COLO668 (cell line): ENCODE results near the gene ADAMTS2.
"Not testable (repeated sequence)": the region's sequence is repeated elsewhere in the genome, so short reads cannot be mapped to it uniquely, and the experiment has no call there.

Experiments used
- DNase-seq: peaks from one replicate; lab custom pipeline; 2025; ENCODE audit not compliant: unreplicated experiment; lab: John Stamatoyannopoulos, UW

ADAMTS2 gene

GRCh38 chr5:179284751-179285631, 60.3 kb downstream of the ADAMTS2 start:
- no peak for DNase-seq

- DNase-seq, result not testable (repeated sequence)
Observed at GRCh38 chr5:179283908-179284307, 61.4 kb downstream of the ADAMTS2 start.

- DNase-seq, result no peak
Observed at GRCh38 chr5:179281694-179282093, 63.6 kb downstream of the ADAMTS2 start.

GRCh38 chr5:179280095-179280490, 65.2 kb downstream of the ADAMTS2 start:
- DNase-seq, result no peak

- no peak for DNase-seq
Observed at GRCh38 chr5:179279347-179280094, 65.7 kb downstream of the ADAMTS2 start.

- DNase-seq, result no peak
Observed at GRCh38 chr5:179278546-179278945, 66.7 kb downstream of the ADAMTS2 start.

- no peak for DNase-seq
Observed at GRCh38 chr5:179278119-179278518, 67.1 kb downstream of the ADAMTS2 start.

- no peak for DNase-seq
Observed at GRCh38 chr5:179276838-179277395, 68.3 kb downstream of the ADAMTS2 start.

GRCh38 chr5:179275941-179276837, 69.1 kb downstream of the ADAMTS2 start:
- DNase-seq, result no peak

- no peak for DNase-seq
Observed at GRCh38 chr5:179275381-179275878, 69.8 kb downstream of the ADAMTS2 start.

- DNase-seq, result no peak
Observed at GRCh38 chr5:179274321-179275315, 70.6 kb downstream of the ADAMTS2 start.

- DNase-seq, result no peak
Observed at GRCh38 chr5:179273441-179274145, 71.7 kb downstream of the ADAMTS2 start.

GRCh38 chr5:179273073-179273435, 72.2 kb downstream of the ADAMTS2 start:
- no peak for DNase-seq

GRCh38 chr5:179272326-179273072, 72.8 kb downstream of the ADAMTS2 start:
- no peak for DNase-seq

GRCh38 chr5:179271821-179272325, 73.4 kb downstream of the ADAMTS2 start:
- DNase-seq, result no peak

GRCh38 chr5:179271428-179271734, 73.9 kb downstream of the ADAMTS2 start:
- no peak for DNase-seq

GRCh38 chr5:179270581-179271427, 74.5 kb downstream of the ADAMTS2 start:
- no peak for DNase-seq
